ENCODE data around the gene BPI.

DNA sequence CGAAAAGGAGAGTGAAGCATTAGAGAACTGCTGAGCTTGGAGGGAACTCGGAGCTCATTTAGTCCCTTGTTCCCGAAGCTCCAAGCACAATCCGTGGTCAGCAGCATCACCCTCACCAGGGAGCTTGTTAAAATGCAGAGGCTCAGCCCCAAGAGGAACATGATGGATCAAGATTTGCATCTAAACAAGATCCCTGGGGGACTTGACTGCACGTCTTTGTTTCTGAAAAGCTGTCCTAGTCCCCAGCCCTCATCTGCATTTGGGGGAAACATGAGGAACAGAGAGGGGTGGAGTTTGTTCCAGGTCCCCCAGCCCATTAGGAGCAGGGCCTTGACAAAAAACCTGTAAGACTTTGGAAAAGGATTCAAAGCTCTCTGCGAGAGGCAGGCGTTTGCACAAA is 38.3 kb downstream of the BPI start:
- TF ChIP-seq, protein P1, sequence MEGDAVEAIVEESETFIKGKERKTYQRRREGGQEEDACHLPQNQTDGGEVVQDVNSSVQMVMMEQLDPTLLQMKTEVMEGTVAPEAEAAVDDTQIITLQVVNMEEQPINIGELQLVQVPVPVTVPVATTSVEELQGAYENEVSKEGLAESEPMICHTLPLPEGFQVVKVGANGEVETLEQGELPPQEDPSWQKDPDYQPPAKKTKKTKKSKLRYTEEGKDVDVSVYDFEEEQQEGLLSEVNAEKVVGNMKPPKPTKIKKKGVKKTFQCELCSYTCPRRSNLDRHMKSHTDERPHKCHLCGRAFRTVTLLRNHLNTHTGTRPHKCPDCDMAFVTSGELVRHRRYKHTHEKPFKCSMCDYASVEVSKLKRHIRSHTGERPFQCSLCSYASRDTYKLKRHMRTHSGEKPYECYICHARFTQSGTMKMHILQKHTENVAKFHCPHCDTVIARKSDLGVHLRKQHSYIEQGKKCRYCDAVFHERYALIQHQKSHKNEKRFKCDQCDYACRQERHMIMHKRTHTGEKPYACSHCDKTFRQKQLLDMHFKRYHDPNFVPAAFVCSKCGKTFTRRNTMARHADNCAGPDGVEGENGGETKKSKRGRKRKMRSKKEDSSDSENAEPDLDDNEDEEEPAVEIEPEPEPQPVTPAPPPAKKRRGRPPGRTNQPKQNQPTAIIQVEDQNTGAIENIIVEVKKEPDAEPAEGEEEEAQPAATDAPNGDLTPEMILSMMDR (IDR thresholded peaks at IDR 0.05) = no peak
- TF ChIP-seq POLR2A (IDR thresholded peaks at IDR 0.05) = no peak

Data from heart left ventricle (tissue), 13 donors.